Motor neuron (in vitro differentiated cells): ENCODE measurements around the gene COL9A1. TPM values are rescaled to one million over a fixed set of nuclear protein-coding genes. Genes with fewer than 3 reads are reported as not detected.
A peak's percentile ranks its signal among the peaks of the same experiment; 100 is the strongest.

Experiments
- ATAC-seq, 8 experiments: fragments of 200-7000 bp; cut with Tn5 transposase; replicated peaks in 6 of 8; 2 replicates each; pipeline ENCODE4 v1.8.0; 2021; ENCODE audit warnings: mild to moderate bottlenecking in 8 of 8, moderate library complexity in 8 of 8
- H3K27ac ChIP-seq, 2 donors: fragments of 250-450 bp; sonication (Bioruptor Pico); 2 replicates each; pipeline ENCODE4 v1.9.0; 2021; ENCODE audit warnings: antibody characterized with exemption in 2 of 2, mild to moderate bottlenecking in 2 of 2, moderate library complexity in 1 of 2
- H3K4me1 ChIP-seq, 2 donors: fragments of 250-450 bp; sonication (Bioruptor Pico); replicated peaks in 1 of 2; 2 replicates each; pipeline ENCODE4 v1.6.1; 2021; ENCODE audit warnings: antibody characterized with exemption in 2 of 2, mild to moderate bottlenecking in 2 of 2, moderate library complexity in 1 of 2
- H3K4me3 ChIP-seq, 5 donors: fragments of 250-450 bp; sonication (Bioruptor Pico); 2 replicates each; pipeline ENCODE4 v1.9.0; 2021; ENCODE audit warnings: antibody characterized with exemption in 5 of 5, mild to moderate bottlenecking in 5 of 5, moderate library complexity in 4 of 5
- WGBS, 10 experiments: fragments of 450-650 bp; shearing (Covaris generic); methylation state at CpG; one replicate each; pipeline ENCODE4 v1.0.0; 2022; 5-methylcytosine and 5-hydroxymethylcytosine counted together
- in situ Hi-C, 9 experiments: fragments of 400-800 bp; cut with MboI; loops; one replicate each; pipeline ENCODE4 v1.15.0; 2021; ENCODE audit warnings: low sequenced_read_pairs in 9 of 9, low pct_unique_long_range_greater_than_20kb in 2 of 9; ENCODE audit not compliant: unreplicated experiment in 9 of 9
- total RNA-seq, 8 experiments: library from RNA; unstranded; fragments of 300-600 nt; gene quantifications; 2 replicates each; pipeline versions ENCODE4 v1.2.3 to v1.2.4, GENCODE V29; 2022

Gene COL9A1
- total RNA-seq, 8 experiments from 2014 or later = 0.40 to 4.8 (median 0.68) TPM; not detected in 2

GRCh38 chr6:70282312-70282918 lies 20.5 kb downstream of the COL9A1 start:
- no peak overlapping the region for H3K27ac ChIP-seq
- peaks cover 0 to 5% of the 10 kb centered on the region in 2 donors for H3K4me1 ChIP-seq
- peak in 6 of 8 experiments; percentile 32 to 65 (median 62) for ATAC-seq
- peak overlapping the region in 4 of 5 donors; percentile 17 to 24 (median 19) for H3K4me3 ChIP-seq
- 0 to 26% (median 0%) methylated on average over 1 to 18 of the region's 39 CpGs; no CpG with 5 or more reads in 4 of the 10 experiments for WGBS, 10 experiments
- in situ Hi-C loops = no loop called here

GRCh38 chr6:70281923-70282311 lies 21.0 kb downstream of the COL9A1 start:
- 12 to 78% (median 37%) methylated on average over 4 to 8 of the region's 8 CpGs; no CpG with 5 or more reads in 2 of the 10 experiments for WGBS, 10 experiments
- in situ Hi-C loops = no loop called here

GRCh38 chr6:70280400-70280853 lies 22.5 kb downstream of the COL9A1 start:
- no peak for ATAC-seq
- no peak overlapping the region for H3K4me3 ChIP-seq
- H3K4me1 ChIP-seq = peaks cover 0 to 5% of the 10 kb centered on the region in 2 donors
- WGBS, 10 experiments = 27 to 90% (median 72%) methylated on average over 1 to 7 of the region's 15 CpGs; no CpG with 5 or more reads in 2 of the 10 experiments
- H3K27ac ChIP-seq = no peak overlapping the region
- in situ Hi-C loops = no loop called here

More at GRCh38 chr6:70281923-70282311, 21.0 kb downstream of the COL9A1 start:
- no peak overlapping the region for H3K27ac ChIP-seq
- peaks cover 0 to 5% of the 10 kb centered on the region in 2 donors for H3K4me1 ChIP-seq
- no peak for ATAC-seq
- H3K4me3 ChIP-seq = no peak overlapping the region

GRCh38 chr6:70277470-70277869 lies 25.4 kb downstream of the COL9A1 start:
- peak in 2 of 8 experiments; percentile 50 to 76 for ATAC-seq
- Histone ChIP-seq H3K27ac (no peak overlapping the region), H3K4me3 (no peak overlapping the region), H3K4me1 (no peaks in the 10 kb centered on the region)
- in situ Hi-C loops = no loop called here
- WGBS, 10 experiments = 0 to 100% (median 93%) methylated on average over 1 to 2 of the region's 2 CpGs; no CpG with 5 or more reads in 1 of the 10 experiments

GRCh38 chr6:70274338-70274737 lies 28.5 kb downstream of the COL9A1 start:
- ATAC-seq = no peak
- H3K4me1 ChIP-seq = peaks cover 0 to 18% of the 10 kb centered on the region in 2 donors
- H3K4me3 ChIP-seq = no peak overlapping the region
- in situ Hi-C loops = no loop called here
- H3K27ac ChIP-seq = no peak overlapping the region
- 0 to 100% (median 80%) methylated on average over 1 to 4 of the region's 4 CpGs for WGBS, 10 experiments

- in situ Hi-C loops = no loop called here
- no peak for ATAC-seq
- H3K4me3 ChIP-seq = no peak overlapping the region
- no peak overlapping the region for H3K27ac ChIP-seq
- peaks cover 0 to 18% of the 10 kb centered on the region in 2 donors for H3K4me1 ChIP-seq
- WGBS, 10 experiments = 0 to 100% (median 74%) methylated on average over 1 to 2 of the region's 2 CpGs
These were observed 30.8 kb downstream of the COL9A1 start for GRCh38 chr6:70272071-70272470.

- H3K4me3 ChIP-seq = no peak overlapping the region
- peaks cover 0 to 18% of the 10 kb centered on the region in 2 donors for H3K4me1 ChIP-seq
- ATAC-seq = peak in 5 of 8 experiments; percentile 80 to 95 (median 91)
- no peak overlapping the region for H3K27ac ChIP-seq
- 2 to 100% (median 32%) methylated on average over 1 to 8 of the region's 8 CpGs for WGBS, 10 experiments
- in situ Hi-C loops = no loop called here
These were observed 32.4 kb downstream of the COL9A1 start for GRCh38 chr6:70270287-70271005.

GRCh38 chr6:70266142-70266541 lies 36.7 kb downstream of the COL9A1 start:
- H3K4me3 ChIP-seq = no peak overlapping the region
- no peak for ATAC-seq
- in situ Hi-C loops = no loop called here
- H3K4me1 ChIP-seq = peaks cover 0 to 13% of the 10 kb centered on the region in 2 donors
- H3K27ac ChIP-seq = no peak overlapping the region
- WGBS, 10 experiments = 0 to 81% (median 36%) methylated on average over 2 of the region's 2 CpGs; no CpG with 5 or more reads in 1 of the 10 experiments

GRCh38 chr6:70264306-70264705 lies 38.6 kb downstream of the COL9A1 start:
- no peak for ATAC-seq
- Histone ChIP-seq H3K4me1 (no peaks in the 10 kb centered on the region), H3K27ac (no peak overlapping the region), H3K4me3 (no peak overlapping the region)
- in situ Hi-C loops = no loop called here

- WGBS, 10 experiments = 0 to 14% (median 0%) methylated on average over 1 of the region's 1 CpG; no CpG with 5 or more reads in 4 of the 10 experiments
- H3K4me3 ChIP-seq = no peak overlapping the region
- peaks cover 6 to 11% of the 10 kb centered on the region in 2 donors for H3K4me1 ChIP-seq
- ATAC-seq = peak in 5 of 8 experiments; percentile 65 to 79 (median 75)
- in situ Hi-C loops = no loop called here
- no peak overlapping the region for H3K27ac ChIP-seq
These were observed 44.4 kb downstream of the COL9A1 start for GRCh38 chr6:70258483-70258882.

- in situ Hi-C loops = no loop called here
- H3K4me3 ChIP-seq = no peak overlapping the region
- peaks cover 6 to 14% of the 10 kb centered on the region in 2 donors for H3K4me1 ChIP-seq
- no peak overlapping the region for H3K27ac ChIP-seq
- WGBS, 10 experiments = 66 to 100% (median 95%) methylated on average over 1 to 2 of the region's 2 CpGs; no CpG with 5 or more reads in 4 of the 10 experiments
- ATAC-seq = peak in 5 of 8 experiments; percentile 43 to 89 (median 73)
These were observed 45.1 kb downstream of the COL9A1 start for GRCh38 chr6:70257768-70258273.

GRCh38 chr6:70254784-70255183 lies 48.1 kb downstream of the COL9A1 start:
- Histone ChIP-seq H3K4me3 (no peak overlapping the region), H3K27ac (no peak overlapping the region), H3K4me1 (peaks cover 9 to 16% of the 10 kb centered on the region in 2 donors)
- no peak for ATAC-seq
- in situ Hi-C loops = no loop called here
- WGBS, 10 experiments = 0 to 100% (median 87%) methylated on average over 1 to 2 of the region's 2 CpGs; no CpG with 5 or more reads in 4 of the 10 experiments

GRCh38 chr6:70253923-70254322 lies 49.0 kb downstream of the COL9A1 start:
- Histone ChIP-seq H3K4me3 (no peak overlapping the region), H3K4me1 (peaks cover 9 to 16% of the 10 kb centered on the region in 2 donors), H3K27ac (no peak overlapping the region)
- ATAC-seq = peak in 2 of 8 experiments; percentile 59 to 61
- 0 to 100% (median 83%) methylated on average over 1 to 3 of the region's 3 CpGs for WGBS, 10 experiments
- in situ Hi-C loops = no loop called here
